Omental fat pad (tissue), 4 donors: Measurements from ENCODE around the gene ADGRL3. TPM values are rescaled to one million over a fixed set of nuclear protein-coding genes. Genes with fewer than 3 reads are reported as not detected.

Experiments used
- ATAC-seq: fragments of 150-250 bp; one replicate; pipeline ENCODE4 v1.9.1; 2016; ENCODE audit warnings: mild to moderate bottlenecking, moderate library complexity; ENCODE audit not compliant: low FRiP score
- DNase-seq: peaks from one replicate; pipeline ENCODE4 v3.0.0-alpha.2; 2019; ENCODE audit warnings: low spot score
- CTCF ChIP-seq, 3 donors: fragments of 450-650 bp; IDR thresholded peaks; one replicate each; pipeline ENCODE4 v1.5.1; 2016 to 2017; ENCODE audit warnings: antibody characterized with exemption in 3 of 3, mild to moderate bottlenecking in 3 of 3, moderate library complexity in 2 of 3
- total RNA-seq, 4 donors: library from RNA; depleted of rRNA; stranded (reverse); fragments of >200 nt; gene quantifications; one replicate each; pipeline ENCODE4 v1.1.0, GENCODE V29; 2016

Gene ADGRL3
- total RNA-seq, 4 donors from 2014 or later = 2.5 to 16.4 (median 4.6) TPM

- no peak for DNase-seq
- ATAC-seq = no peak
- TF ChIP-seq CTCF (IDR thresholded peaks at IDR 0.05) = no peak
Measured at GRCh38 chr4:61872983-61873382, 672.9 kb downstream of the ADGRL3 start.

- ATAC-seq = no peak
- no peak for TF ChIP-seq CTCF (IDR thresholded peaks at IDR 0.05)
- no peak for DNase-seq
Measured at GRCh38 chr4:61877266-61877665, 677.1 kb downstream of the ADGRL3 start.

GRCh38 chr4:61877893-61878292 lies 677.8 kb downstream of the ADGRL3 start:
- DNase-seq (no peak), ATAC-seq (no peak)
- TF ChIP-seq CTCF (IDR thresholded peaks at IDR 0.05) = no peak

GRCh38 chr4:61882381-61882780 lies 682.3 kb downstream of the ADGRL3 start:
- DNase-seq = no peak
- TF ChIP-seq CTCF (IDR thresholded peaks at IDR 0.05) = no peak
- ATAC-seq = no peak

GRCh38 chr4:61886131-61886530 lies 686.0 kb downstream of the ADGRL3 start:
- TF ChIP-seq CTCF (IDR thresholded peaks at IDR 0.05) = no peak
- ATAC-seq (no peak), DNase-seq (no peak)

GRCh38 chr4:61889117-61889516 lies 689.0 kb downstream of the ADGRL3 start:
- DNase-seq = no peak
- no peak for ATAC-seq
- no peak for TF ChIP-seq CTCF (IDR thresholded peaks at IDR 0.05)

GRCh38 chr4:61890321-61890720 lies 690.2 kb downstream of the ADGRL3 start:
- DNase-seq (no peak), ATAC-seq (no peak)
- TF ChIP-seq CTCF (IDR thresholded peaks at IDR 0.05) = no peak
